Measurements from ENCODE around the gene RASAL2. TPM values are rescaled to one million over a fixed set of nuclear protein-coding genes. Genes with fewer than 3 reads are reported as not detected.
"Not testable (repeated sequence)": the region's sequence is repeated elsewhere in the genome, so short reads cannot be mapped to it uniquely, and the experiment has no call there.

RASAL2 gene
- total and polyA plus RNA-seq, 2 donors (not counting 1 experiment from before 2014, with no cell fraction given) = 0.12 TPM; not detected in 1

GRCh38 chr1:178243890-178244289, 150.0 kb downstream of the RASAL2 start:
- peaks cover 7% of the 10 kb centered on the region for H3K9me3 Mint-ChIP-seq (ENCODE audit: insufficient read depth)
- POLR2A ChIA-PET = no interaction called here

GRCh38 chr1:178248284-178248683, 154.4 kb downstream of the RASAL2 start:
- no CpG with 5 or more reads among the region's 3 CpGs for WGBS (ENCODE audit: insufficient coverage)

More at GRCh38 chr1:178243890-178244289, 150.0 kb downstream of the RASAL2 start:
- intact Hi-C loops (cut with micrococcal nuclease) = no loop called here
- Histone ChIP-seq H3K4me1 (ENCODE audit: control insufficient read depth in 2 of 2, insufficient read depth in 2 of 2, low read length in 2 of 2) (no peaks in the 10 kb centered on the region), H3K27me3 (replicated peaks in 1 of 4; ENCODE audit: control extremely low read depth in 1 of 4, control insufficient read depth in 3 of 4, insufficient read depth in 4 of 4, low read length in 3 of 4) (peaks cover 0 to 3% (median 0%) of the 10 kb centered on the region in 4 experiments), H3K4me2 (replicated peaks; ENCODE audit: low read depth, low read length, poor library complexity, severe bottlenecking) (no peak overlapping the region), H3K36me3 (replicated peaks in 1 of 2; ENCODE audit: control extremely low read depth in 1 of 2, control insufficient read depth in 1 of 2, extremely low read depth in 1 of 2, insufficient read depth in 2 of 2, low read length in 1 of 2) (no peaks in the 10 kb centered on the region), H3K9me3 (ENCODE audit: control extremely low read depth in 1 of 3, control insufficient read depth in 2 of 3, insufficient read depth in 1 of 3, low read length in 2 of 3) (no peaks in the 10 kb centered on the region), H3K79me2 (ENCODE audit: control insufficient read depth, insufficient read depth, low read length) (no peaks in the 10 kb centered on the region), H4K20me1 (ENCODE audit: control insufficient read depth, insufficient read depth, low read length, poor library complexity, severe bottlenecking) (no peaks in the 10 kb centered on the region), H2AFZ (ENCODE audit: insufficient read depth, low read depth, low read length, poor library complexity, severe bottlenecking) (no peak overlapping the region), H3K4me3 (ENCODE audit: control extremely low read depth in 1 of 5, extremely low read depth in 1 of 5, insufficient read depth in 1 of 5, low read depth in 2 of 5, low read length in 4 of 5) (no peak overlapping the region), H3K27ac (ENCODE audit: low read length in 2 of 2) (no peak overlapping the region), H3K9ac (ENCODE audit: low read length) (no peak overlapping the region)
- ATAC-seq (ENCODE audit: low read depth) = no peak
- TF ChIP-seq EZH2 (IDR thresholded peaks at IDR 0.05; ENCODE audit: borderline replicate concordance, insufficient read depth, low read depth, low read length, poor library complexity, severe bottlenecking) (no peak), CTCF (IDR thresholded peaks at IDR 0.05) (no peak)
- H3K4me1 Mint-ChIP-seq = no peaks in the 10 kb centered on the region
- DNase-seq = no peak
- WGBS (ENCODE audit: insufficient coverage) = no CpG with 5 or more reads among the region's 2 CpGs
- no peak overlapping the region for H3K27ac Mint-ChIP-seq
- H3K27me3 Mint-ChIP-seq = peaks cover 9% of the 10 kb centered on the region
- CTCF ChIA-PET = no interaction called here
- no peak overlapping the region for H3K4me3 Mint-ChIP-seq

GRCh38 chr1:178253581-178253980, 159.7 kb downstream of the RASAL2 start:
- ATAC-seq (ENCODE audit: low read depth); DNase-seq; intact Hi-C loops (cut with micrococcal nuclease); H3K4me3 ChIP-seq (ENCODE audit: control extremely low read depth in 1 of 5, extremely low read depth in 1 of 5, insufficient read depth in 1 of 5, low read depth in 2 of 5, low read length in 4 of 5); H3K4me3 Mint-ChIP-seq; POLR2A ChIA-PET; H3K79me2 ChIP-seq (ENCODE audit: control insufficient read depth, insufficient read depth, low read length); H2AFZ ChIP-seq (ENCODE audit: insufficient read depth, low read depth, low read length, poor library complexity, severe bottlenecking); H3K27me3 ChIP-seq (replicated peaks in 1 of 4; ENCODE audit: control extremely low read depth in 1 of 4, control insufficient read depth in 3 of 4, insufficient read depth in 4 of 4, low read length in 3 of 4); H3K27ac ChIP-seq (ENCODE audit: low read length in 2 of 2); H3K4me1 ChIP-seq (ENCODE audit: control insufficient read depth in 2 of 2, insufficient read depth in 2 of 2, low read length in 2 of 2); H4K20me1 ChIP-seq (ENCODE audit: control insufficient read depth, insufficient read depth, low read length, poor library complexity, severe bottlenecking); H3K9ac ChIP-seq (ENCODE audit: low read length); H3K27ac Mint-ChIP-seq; H3K4me1 Mint-ChIP-seq; H3K4me2 ChIP-seq (replicated peaks; ENCODE audit: low read depth, low read length, poor library complexity, severe bottlenecking); CTCF ChIA-PET; H3K36me3 ChIP-seq (replicated peaks in 1 of 2; ENCODE audit: control extremely low read depth in 1 of 2, control insufficient read depth in 1 of 2, extremely low read depth in 1 of 2, insufficient read depth in 2 of 2, low read length in 1 of 2); H3K9me3 Mint-ChIP-seq (ENCODE audit: insufficient read depth): not testable (repeated sequence)
- H3K9me3 ChIP-seq (ENCODE audit: control extremely low read depth in 1 of 3, control insufficient read depth in 2 of 3, insufficient read depth in 1 of 3, low read length in 2 of 3) = peaks cover 1 to 10% (median 5%) of the 10 kb centered on the region in 3 donors
- H3K27me3 Mint-ChIP-seq = peaks cover 19% of the 10 kb centered on the region
- 90% methylated on average over 2 of the region's 3 CpGs for WGBS (ENCODE audit: insufficient coverage)

More at GRCh38 chr1:178248284-178248683, 154.4 kb downstream of the RASAL2 start:
- H3K4me3 ChIP-seq (ENCODE audit: control extremely low read depth in 1 of 5, extremely low read depth in 1 of 5, insufficient read depth in 1 of 5, low read depth in 2 of 5, low read length in 4 of 5); H2AFZ ChIP-seq (ENCODE audit: insufficient read depth, low read depth, low read length, poor library complexity, severe bottlenecking); H3K4me1 ChIP-seq (ENCODE audit: control insufficient read depth in 2 of 2, insufficient read depth in 2 of 2, low read length in 2 of 2); H3K4me3 Mint-ChIP-seq; H3K27me3 ChIP-seq (replicated peaks in 1 of 4; ENCODE audit: control extremely low read depth in 1 of 4, control insufficient read depth in 3 of 4, insufficient read depth in 4 of 4, low read length in 3 of 4); intact Hi-C loops (cut with micrococcal nuclease); H3K9ac ChIP-seq (ENCODE audit: low read length); H4K20me1 ChIP-seq (ENCODE audit: control insufficient read depth, insufficient read depth, low read length, poor library complexity, severe bottlenecking); ATAC-seq (ENCODE audit: low read depth); H3K27ac ChIP-seq (ENCODE audit: low read length in 2 of 2); H3K4me1 Mint-ChIP-seq; H3K27ac Mint-ChIP-seq; DNase-seq; POLR2A ChIA-PET; H3K79me2 ChIP-seq (ENCODE audit: control insufficient read depth, insufficient read depth, low read length); H3K4me2 ChIP-seq (replicated peaks; ENCODE audit: low read depth, low read length, poor library complexity, severe bottlenecking); H3K9me3 Mint-ChIP-seq (ENCODE audit: insufficient read depth); H3K36me3 ChIP-seq (replicated peaks in 1 of 2; ENCODE audit: control extremely low read depth in 1 of 2, control insufficient read depth in 1 of 2, extremely low read depth in 1 of 2, insufficient read depth in 2 of 2, low read length in 1 of 2); CTCF ChIA-PET: not testable (repeated sequence)
- peaks cover 12% of the 10 kb centered on the region for H3K27me3 Mint-ChIP-seq
- H3K9me3 ChIP-seq (ENCODE audit: control extremely low read depth in 1 of 3, control insufficient read depth in 2 of 3, insufficient read depth in 1 of 3, low read length in 2 of 3) = peaks cover 0 to 10% (median 1%) of the 10 kb centered on the region in 3 donors
